ENCODE data around the gene SNX27.
"Not testable (repeated sequence)": the region's sequence is repeated elsewhere in the genome, so short reads cannot be mapped to it uniquely, and the experiment has no call there.

SNX27 gene

DNA sequence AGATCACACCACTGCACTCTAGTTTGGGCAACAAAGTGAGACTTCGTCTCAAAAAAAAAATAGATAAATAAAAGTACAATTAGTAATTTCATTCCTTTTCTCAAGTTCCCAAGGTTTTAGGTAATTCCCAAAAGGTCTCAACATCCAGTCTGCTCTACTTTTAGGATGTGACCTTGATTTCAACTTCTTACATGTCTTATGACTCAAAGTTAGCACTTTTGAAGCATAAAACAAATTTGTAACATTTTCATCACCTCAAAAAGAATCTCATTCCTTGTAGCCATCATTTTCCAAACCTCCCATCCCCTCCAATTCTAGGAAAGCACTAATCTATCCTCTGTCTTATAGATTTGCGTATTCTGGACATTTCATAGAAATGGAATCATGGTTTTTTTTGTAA is 32.2 kb downstream of the SNX27 start:
- ChIA-PET POLR2A (no interaction called here), CTCF (no interaction called here)
- DNase-seq (ENCODE audit: extremely low spot score) = no peak
- TF ChIP-seq, protein P1, sequence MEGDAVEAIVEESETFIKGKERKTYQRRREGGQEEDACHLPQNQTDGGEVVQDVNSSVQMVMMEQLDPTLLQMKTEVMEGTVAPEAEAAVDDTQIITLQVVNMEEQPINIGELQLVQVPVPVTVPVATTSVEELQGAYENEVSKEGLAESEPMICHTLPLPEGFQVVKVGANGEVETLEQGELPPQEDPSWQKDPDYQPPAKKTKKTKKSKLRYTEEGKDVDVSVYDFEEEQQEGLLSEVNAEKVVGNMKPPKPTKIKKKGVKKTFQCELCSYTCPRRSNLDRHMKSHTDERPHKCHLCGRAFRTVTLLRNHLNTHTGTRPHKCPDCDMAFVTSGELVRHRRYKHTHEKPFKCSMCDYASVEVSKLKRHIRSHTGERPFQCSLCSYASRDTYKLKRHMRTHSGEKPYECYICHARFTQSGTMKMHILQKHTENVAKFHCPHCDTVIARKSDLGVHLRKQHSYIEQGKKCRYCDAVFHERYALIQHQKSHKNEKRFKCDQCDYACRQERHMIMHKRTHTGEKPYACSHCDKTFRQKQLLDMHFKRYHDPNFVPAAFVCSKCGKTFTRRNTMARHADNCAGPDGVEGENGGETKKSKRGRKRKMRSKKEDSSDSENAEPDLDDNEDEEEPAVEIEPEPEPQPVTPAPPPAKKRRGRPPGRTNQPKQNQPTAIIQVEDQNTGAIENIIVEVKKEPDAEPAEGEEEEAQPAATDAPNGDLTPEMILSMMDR (IDR thresholded peaks at IDR 0.05; ENCODE audit: control extremely low read depth, extremely low read depth, low read depth, missing control alignments) = no peak

DNA sequence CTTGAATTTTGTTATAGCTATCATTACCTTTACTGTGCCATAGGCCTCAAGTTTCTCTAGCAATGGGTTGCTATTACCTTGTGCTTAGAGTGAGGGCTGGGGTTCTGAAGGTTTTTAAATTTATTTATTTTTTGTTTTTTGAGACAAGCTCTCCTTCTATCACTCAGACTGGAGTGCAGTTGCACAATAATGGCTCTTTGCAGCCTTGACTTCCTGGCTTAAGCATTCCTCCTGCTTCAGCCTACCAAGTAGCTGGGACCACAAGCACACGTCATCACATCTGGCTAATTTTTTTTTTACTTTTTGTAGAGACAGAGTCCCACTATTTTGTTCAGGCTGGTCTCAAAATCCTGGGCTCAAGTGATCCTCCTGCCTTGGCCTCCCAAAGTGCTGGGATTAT is 41.5 kb downstream of the SNX27 start:
- ChIA-PET POLR2A (no interaction called here), CTCF (interaction anchor here (2.3 kb wide), 1 partner anchor 14 kb away, joined by 10 read pairs; no protein-coding TSS in a partner anchor)
- no peak for DNase-seq (ENCODE audit: extremely low spot score)

DNA sequence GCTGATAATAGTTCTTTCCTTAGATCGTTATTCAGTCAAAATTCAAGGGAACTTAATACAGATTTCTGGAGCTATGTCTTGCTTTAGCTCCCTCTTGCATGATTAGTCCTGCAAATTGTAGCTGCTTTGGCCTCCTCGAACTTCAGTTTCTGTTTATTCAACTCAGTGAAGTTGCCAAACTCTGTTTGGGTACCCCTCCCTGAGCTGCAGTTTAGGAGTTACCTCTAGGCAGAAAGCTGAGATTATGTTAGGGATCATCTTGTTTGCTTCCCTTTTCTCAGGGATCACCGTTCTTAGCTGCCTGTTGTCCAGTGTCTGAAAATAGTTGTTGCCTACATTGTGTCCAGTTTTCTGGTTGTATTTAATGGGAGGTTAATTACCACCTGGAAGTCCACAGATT is 43.5 kb downstream of the SNX27 start:
- TF ChIP-seq, protein P1 (IDR thresholded peaks at IDR 0.05; ENCODE audit: control extremely low read depth, extremely low read depth, low read depth, missing control alignments) = no peak
- ChIA-PET CTCF (interaction anchor here (1.0 to 2.3 kb wide), 6 partner anchors 13 to 61 kb away, joined by 3 to 10 read pairs (median 5); no protein-coding TSS in a partner anchor), POLR2A (no interaction called here)
- DNase-seq (ENCODE audit: extremely low spot score) = no peak

More for the DNA sequence above, 41.5 kb downstream of the SNX27 start:
- TF ChIP-seq, protein P1 (IDR thresholded peaks at IDR 0.05; ENCODE audit: control extremely low read depth, extremely low read depth, low read depth, missing control alignments) = no peak

DNA sequence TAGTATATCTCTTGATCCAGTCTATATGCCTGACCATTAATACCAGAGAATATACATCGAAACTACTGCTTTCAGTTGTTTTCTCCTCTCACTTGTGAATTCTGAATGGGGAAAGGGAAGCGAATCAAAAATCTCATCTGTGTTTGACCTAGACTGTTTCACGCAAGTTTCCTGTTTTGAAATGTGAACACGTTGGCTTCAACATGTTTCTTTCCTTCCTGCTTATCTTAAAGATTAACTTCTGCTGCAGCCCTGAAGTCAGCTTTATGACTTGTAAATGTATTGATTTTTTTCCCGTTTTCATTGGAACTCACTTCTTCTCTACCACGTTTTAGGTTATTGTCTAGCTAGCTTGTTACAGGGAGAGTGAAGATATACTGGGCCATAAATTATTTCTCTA is 49.9 kb downstream of the SNX27 start:
- POLR2A ChIA-PET = no interaction called here
- TF ChIP-seq, protein P1 (IDR thresholded peaks at IDR 0.05; ENCODE audit: control extremely low read depth, extremely low read depth, low read depth, missing control alignments) = no peak
- DNase-seq (ENCODE audit: extremely low spot score) = no peak
- CTCF ChIA-PET = interaction anchor here (1.3 to 1.5 kb wide), 2 partner anchors 20 to 322 kb away, joined by 3 to 4 read pairs; no protein-coding TSS in a partner anchor

DNA sequence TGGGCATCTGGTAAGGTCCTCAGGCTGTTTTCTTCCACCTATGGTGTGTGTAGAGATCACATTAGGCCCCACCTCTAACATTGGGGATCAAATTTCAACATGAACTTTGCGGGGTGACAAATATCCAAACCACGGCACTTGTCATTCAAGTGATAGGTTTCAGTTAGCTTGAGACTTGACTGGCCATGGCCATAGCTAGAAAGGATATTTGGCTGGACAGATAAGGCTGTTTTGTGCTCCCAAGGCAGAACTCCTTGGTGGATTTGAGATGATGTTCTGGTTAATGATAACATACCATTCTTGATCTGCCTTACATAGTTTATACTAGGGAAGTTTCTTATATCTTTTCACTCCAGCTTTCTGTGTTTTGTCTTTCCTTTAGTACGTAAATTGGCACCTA is 56.2 kb downstream of the SNX27 start:
- DNase-seq (ENCODE audit: extremely low spot score) = no peak
- ChIA-PET POLR2A (no interaction called here), CTCF (interaction anchor here (0.8 to 3.0 kb wide), 3 partner anchors 13 to 39 kb away, joined by 3 to 9 read pairs (median 3); no protein-coding TSS in a partner anchor)
- TF ChIP-seq, protein P1 (IDR thresholded peaks at IDR 0.05; ENCODE audit: control extremely low read depth, extremely low read depth, low read depth, missing control alignments) = no peak

DNA sequence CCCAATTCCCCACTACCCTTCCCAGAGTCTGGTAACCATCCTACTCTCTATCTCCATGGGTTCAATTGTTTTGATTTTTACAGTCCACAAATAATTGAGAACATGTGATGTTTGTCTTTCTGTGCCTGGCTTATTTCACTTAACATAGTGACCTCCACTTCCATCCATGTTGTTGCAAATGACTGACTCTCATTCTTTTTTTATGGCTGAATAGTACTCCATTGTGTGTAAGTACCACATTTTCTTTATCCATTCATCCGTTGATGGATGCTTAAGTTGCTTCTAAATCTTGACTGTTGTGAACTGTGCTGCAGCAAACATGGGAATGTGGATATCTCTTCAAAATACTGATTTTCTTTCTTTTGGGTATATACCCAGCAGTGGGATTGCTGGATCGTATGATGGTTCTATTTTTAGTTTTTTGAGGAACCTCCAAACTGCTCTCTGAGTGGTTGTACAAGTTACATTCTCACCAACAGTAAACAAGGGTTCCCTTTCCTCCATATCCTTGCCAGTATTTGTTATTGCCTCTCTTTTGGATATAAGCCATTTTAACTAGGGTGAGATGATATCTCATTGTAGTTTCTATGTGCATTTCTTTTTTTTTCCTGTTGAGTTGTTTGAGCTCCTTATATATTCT is 58.3 kb downstream of the SNX27 start:
- DNase-seq (ENCODE audit: extremely low spot score); POLR2A ChIA-PET: not testable (repeated sequence)
- CTCF ChIA-PET = interaction anchor here (0.9 to 3.0 kb wide), 2 partner anchors 11 to 76 kb away, joined by 4 to 9 read pairs; no protein-coding TSS in a partner anchor

DNA sequence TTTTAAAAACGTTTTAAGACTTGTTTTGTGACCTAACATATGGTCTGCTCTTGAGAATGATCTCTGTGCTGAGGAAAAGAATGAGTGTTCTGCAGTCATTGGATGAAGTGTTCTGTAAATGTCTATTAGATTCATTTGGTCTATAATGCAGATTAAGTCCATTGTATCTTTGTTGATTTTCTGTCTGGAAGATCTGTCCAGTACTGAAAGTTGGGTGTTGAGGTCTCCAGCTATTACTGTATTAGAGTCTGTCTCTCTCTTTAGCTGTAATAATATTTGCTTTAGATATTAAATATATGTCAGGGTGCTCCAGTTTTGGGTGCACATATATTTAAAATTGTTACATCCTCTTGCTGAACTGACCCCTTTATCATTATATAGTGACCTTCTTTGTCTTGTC is 61.6 kb downstream of the SNX27 start:
- DNase-seq (ENCODE audit: extremely low spot score) = no peak
- CTCF ChIA-PET = interaction anchor here (0.8 kb wide), 1 partner anchor 18 kb away, joined by 3 read pairs; no protein-coding TSS in a partner anchor
- TF ChIP-seq, protein P1 (IDR thresholded peaks at IDR 0.05; ENCODE audit: control extremely low read depth, extremely low read depth, low read depth, missing control alignments) = no peak
- POLR2A ChIA-PET = no interaction called here

Data from GM10248 (cell line).